ENCODE results near the gene MACROD1. TPM values are rescaled to one million over a fixed set of nuclear protein-coding genes. Genes with fewer than 3 reads are reported as not detected.

MACROD1 gene
- total RNA-seq, 1 donor = 17.7 TPM

DNA sequence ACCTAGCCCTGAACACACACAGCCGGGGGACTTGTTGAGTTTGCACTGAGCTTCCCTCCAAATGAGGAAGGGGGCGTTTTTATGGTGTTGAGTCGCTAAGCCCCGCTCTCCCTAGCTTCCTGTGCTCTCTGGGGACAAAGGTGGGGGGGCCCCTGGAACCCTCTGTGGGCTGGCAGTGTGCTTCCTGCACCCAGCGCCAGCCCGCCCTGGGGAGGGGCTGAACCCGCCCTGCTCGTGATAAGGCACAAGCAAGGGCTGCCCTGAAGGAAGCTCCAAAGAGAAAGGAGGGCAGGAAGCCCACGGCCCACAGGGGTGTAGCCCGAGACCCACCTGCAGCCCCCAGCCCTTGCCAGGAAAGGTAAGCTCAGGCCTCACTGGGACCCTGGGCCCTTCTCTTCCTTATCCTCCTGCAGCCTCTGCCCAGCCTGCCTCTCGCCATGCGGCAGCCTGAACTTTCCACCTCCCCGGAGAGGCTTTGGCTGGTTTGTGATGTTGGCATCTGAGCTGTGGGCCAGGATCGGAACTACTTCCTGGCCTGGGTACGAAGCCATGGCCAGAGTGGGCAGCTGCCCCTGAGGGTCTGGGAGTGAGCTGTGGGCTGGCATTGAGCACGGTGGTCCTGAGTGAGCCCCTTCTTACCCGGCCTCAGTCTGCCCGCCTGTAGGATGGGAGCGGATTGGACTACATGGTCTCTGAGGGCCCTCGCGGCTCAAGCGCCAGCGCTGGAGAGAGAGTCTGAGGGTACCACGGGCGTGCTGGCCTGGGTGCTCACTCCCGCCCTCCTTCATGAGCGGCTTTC lies 40.7 kb upstream of the MACROD1 start, which contains the start of gene FERMT3:
TSS of gene FERMT3 (plus strand) at position 265 of the 799 bp plus-strand sequence. CDS start 644 bp downstream, outside the sequence.
- peaks cover 10% of the 10 kb centered on the region for H3K4me1 ChIP-seq (ENCODE audit: insufficient read depth, low read length)
- no peaks in the 10 kb centered on the region for H3K9me3 ChIP-seq (ENCODE audit: low read depth, low read length)
- H3K4me3 ChIP-seq (ENCODE audit: insufficient read depth, low read length) = no peak within 1 kb of the TSS
- TF ChIP-seq, protein P1, sequence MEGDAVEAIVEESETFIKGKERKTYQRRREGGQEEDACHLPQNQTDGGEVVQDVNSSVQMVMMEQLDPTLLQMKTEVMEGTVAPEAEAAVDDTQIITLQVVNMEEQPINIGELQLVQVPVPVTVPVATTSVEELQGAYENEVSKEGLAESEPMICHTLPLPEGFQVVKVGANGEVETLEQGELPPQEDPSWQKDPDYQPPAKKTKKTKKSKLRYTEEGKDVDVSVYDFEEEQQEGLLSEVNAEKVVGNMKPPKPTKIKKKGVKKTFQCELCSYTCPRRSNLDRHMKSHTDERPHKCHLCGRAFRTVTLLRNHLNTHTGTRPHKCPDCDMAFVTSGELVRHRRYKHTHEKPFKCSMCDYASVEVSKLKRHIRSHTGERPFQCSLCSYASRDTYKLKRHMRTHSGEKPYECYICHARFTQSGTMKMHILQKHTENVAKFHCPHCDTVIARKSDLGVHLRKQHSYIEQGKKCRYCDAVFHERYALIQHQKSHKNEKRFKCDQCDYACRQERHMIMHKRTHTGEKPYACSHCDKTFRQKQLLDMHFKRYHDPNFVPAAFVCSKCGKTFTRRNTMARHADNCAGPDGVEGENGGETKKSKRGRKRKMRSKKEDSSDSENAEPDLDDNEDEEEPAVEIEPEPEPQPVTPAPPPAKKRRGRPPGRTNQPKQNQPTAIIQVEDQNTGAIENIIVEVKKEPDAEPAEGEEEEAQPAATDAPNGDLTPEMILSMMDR (IDR thresholded peaks at IDR 0.05; ENCODE audit: extremely low read depth, low read depth, low read length) = no peak
- H3K27me3 ChIP-seq (ENCODE audit: insufficient read depth, low read length) = no peaks in the 10 kb centered on the region
- H3K36me3 ChIP-seq (ENCODE audit: insufficient read depth, low read length) = peaks cover 33% of the 10 kb centered on the region
- H4K20me1 ChIP-seq (ENCODE audit: insufficient read depth, low read length) = no peaks in the 10 kb centered on the region
- peak within 1 kb of the TSS; percentile 77 for H3K27ac ChIP-seq (ENCODE audit: low read depth, low read length)
- peak; percentile 31 for DNase-seq (ENCODE audit: insufficient read length, low spot score, missing footprints)
- no peaks in the 10 kb centered on the region for H3K79me2 ChIP-seq (ENCODE audit: insufficient read depth, low read length)
- H3K4me2 ChIP-seq (ENCODE audit: insufficient read depth, low read length) = peak within 1 kb of the TSS; percentile 36
- peak within 1 kb of the TSS; percentile 49 for H2AFZ ChIP-seq (ENCODE audit: low read length)

DNA sequence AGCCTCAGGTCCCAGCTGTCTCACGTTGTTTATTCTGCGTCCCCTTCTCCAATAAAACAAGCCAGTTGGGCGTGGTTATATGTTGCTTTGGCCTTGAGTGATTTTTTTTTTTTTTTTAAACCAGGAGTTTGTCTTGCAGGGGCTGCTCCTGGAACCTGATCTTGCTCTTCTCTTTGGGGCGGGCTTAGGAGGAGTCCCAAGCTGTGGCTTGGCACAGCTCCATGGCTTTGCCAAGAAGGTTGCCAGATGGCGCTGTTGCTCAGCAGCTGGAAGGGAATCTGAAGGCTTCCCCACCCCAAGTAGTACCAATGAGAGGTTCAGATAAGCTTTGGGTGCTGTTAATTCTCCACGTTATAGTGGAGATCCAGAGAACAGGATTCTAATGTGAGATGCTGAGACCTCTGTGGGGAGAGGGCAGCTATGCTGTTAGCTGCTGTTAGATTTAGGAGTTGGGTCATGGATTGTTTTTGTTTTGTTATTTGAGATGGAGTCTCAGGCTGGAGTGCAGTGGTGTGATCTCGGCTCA lies 38.6 kb upstream of the MACROD1 start:
- TF ChIP-seq, protein P1 (IDR thresholded peaks at IDR 0.05; ENCODE audit: extremely low read depth, low read depth, low read length) = peak; percentile 90

DNA sequence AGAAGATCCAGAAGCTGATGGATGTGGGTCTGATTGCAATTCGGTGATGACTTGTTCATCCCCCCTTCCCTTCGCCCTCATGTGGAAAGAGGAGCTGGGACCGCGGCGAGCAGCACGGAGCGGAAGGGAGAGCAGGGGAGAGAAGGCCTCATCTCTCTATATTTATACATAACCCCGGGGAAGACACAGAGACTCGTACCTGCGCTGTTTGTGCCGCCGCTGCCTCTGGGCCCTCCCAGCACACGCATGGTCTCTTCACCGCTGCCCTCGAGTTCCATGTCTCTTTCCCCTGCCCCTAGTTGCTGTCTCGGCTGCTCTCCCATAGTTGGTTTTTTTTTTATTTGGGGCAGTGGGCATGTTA lies 38.1 kb upstream of the MACROD1 start:
- Histone ChIP-seq H3K27ac (ENCODE audit: low read depth, low read length) (no peak overlapping the region), H3K36me3 (ENCODE audit: insufficient read depth, low read length) (peaks cover 55% of the 10 kb centered on the region), H3K4me1 (ENCODE audit: insufficient read depth, low read length) (peaks cover 10% of the 10 kb centered on the region), H3K79me2 (ENCODE audit: insufficient read depth, low read length) (no peaks in the 10 kb centered on the region), H3K4me3 (ENCODE audit: insufficient read depth, low read length) (no peak overlapping the region), H3K4me2 (ENCODE audit: insufficient read depth, low read length) (no peak overlapping the region), H4K20me1 (ENCODE audit: insufficient read depth, low read length) (peaks cover 3% of the 10 kb centered on the region), H2AFZ (ENCODE audit: low read length) (no peak overlapping the region), H3K27me3 (ENCODE audit: insufficient read depth, low read length) (no peaks in the 10 kb centered on the region), H3K9me3 (ENCODE audit: low read depth, low read length) (no peaks in the 10 kb centered on the region)
- DNase-seq (ENCODE audit: insufficient read length, low spot score, missing footprints) = peak; percentile 79
- TF ChIP-seq, protein P1 (IDR thresholded peaks at IDR 0.05; ENCODE audit: extremely low read depth, low read depth, low read length) = no peak

More for the DNA sequence above, 38.6 kb upstream of the MACROD1 start:
- no peak overlapping the region for H3K27ac ChIP-seq (ENCODE audit: low read depth, low read length)
- H4K20me1 ChIP-seq (ENCODE audit: insufficient read depth, low read length) = peaks cover 3% of the 10 kb centered on the region
- H3K9me3 ChIP-seq (ENCODE audit: low read depth, low read length) = no peaks in the 10 kb centered on the region
- no peaks in the 10 kb centered on the region for H3K27me3 ChIP-seq (ENCODE audit: insufficient read depth, low read length)
- H3K79me2 ChIP-seq (ENCODE audit: insufficient read depth, low read length) = no peaks in the 10 kb centered on the region
- H3K4me2 ChIP-seq (ENCODE audit: insufficient read depth, low read length) = no peak overlapping the region
- peaks cover 55% of the 10 kb centered on the region for H3K36me3 ChIP-seq (ENCODE audit: insufficient read depth, low read length)
- H3K4me1 ChIP-seq (ENCODE audit: insufficient read depth, low read length) = peaks cover 10% of the 10 kb centered on the region
- peak; percentile 99 for DNase-seq (ENCODE audit: insufficient read length, low spot score, missing footprints)
- H3K4me3 ChIP-seq (ENCODE audit: insufficient read depth, low read length) = no peak overlapping the region
- no peak overlapping the region for H2AFZ ChIP-seq (ENCODE audit: low read length)

DNA sequence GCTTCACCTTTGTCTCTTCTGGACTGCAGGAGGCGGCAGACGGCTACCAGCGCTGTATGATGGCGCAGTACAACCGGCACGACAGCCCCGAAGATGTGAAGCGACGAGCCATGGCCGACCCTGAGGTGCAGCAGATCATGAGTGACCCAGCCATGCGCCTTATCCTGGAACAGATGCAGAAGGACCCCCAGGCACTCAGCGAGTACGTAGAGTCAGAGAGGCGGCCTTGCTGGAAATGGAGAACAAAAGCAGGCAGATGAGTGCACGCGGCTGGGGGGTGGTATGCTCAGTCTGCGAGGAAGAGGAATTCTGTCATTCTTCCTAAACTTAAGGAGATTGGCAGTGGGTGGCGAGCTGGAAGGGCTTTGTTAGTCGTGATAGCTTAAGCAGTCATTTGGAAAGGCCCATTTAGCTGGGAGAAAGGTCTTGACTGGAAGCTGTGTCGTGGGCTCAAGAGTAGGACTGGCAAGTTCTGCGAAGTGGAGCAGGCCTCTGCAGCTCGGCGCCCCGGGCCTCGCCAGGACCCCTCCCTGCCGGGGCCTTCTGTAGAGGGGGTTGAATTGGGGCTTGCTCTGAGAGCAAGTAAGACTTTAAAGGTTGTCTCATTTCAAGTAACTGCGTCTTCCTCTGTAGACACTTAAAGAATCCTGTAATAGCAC lies 37.6 kb upstream of the MACROD1 start:
- Histone ChIP-seq H4K20me1 (ENCODE audit: insufficient read depth, low read length) (peaks cover 3% of the 10 kb centered on the region), H3K4me1 (ENCODE audit: insufficient read depth, low read length) (peaks cover 10% of the 10 kb centered on the region), H3K9me3 (ENCODE audit: low read depth, low read length) (no peaks in the 10 kb centered on the region), H3K79me2 (ENCODE audit: insufficient read depth, low read length) (no peaks in the 10 kb centered on the region), H2AFZ (ENCODE audit: low read length) (no peak overlapping the region), H3K27ac (ENCODE audit: low read depth, low read length) (no peak overlapping the region), H3K36me3 (ENCODE audit: insufficient read depth, low read length) (peaks cover 60% of the 10 kb centered on the region), H3K4me2 (ENCODE audit: insufficient read depth, low read length) (no peak overlapping the region), H3K27me3 (ENCODE audit: insufficient read depth, low read length) (no peaks in the 10 kb centered on the region), H3K4me3 (ENCODE audit: insufficient read depth, low read length) (no peak overlapping the region)
- no peak for DNase-seq (ENCODE audit: insufficient read length, low spot score, missing footprints)
- TF ChIP-seq, protein P1 (IDR thresholded peaks at IDR 0.05; ENCODE audit: extremely low read depth, low read depth, low read length) = no peak
